Measurements from ENCODE around the gene PDCD1LG2. TPM values are rescaled to one million over a fixed set of nuclear protein-coding genes. Genes with fewer than 3 reads are reported as not detected.
A peak's percentile ranks its signal among the peaks of the same experiment; 100 is the strongest.
"Not testable (repeated sequence)": the region's sequence is repeated elsewhere in the genome, so short reads cannot be mapped to it uniquely, and the experiment has no call there.

PDCD1LG2 gene
- polyA plus RNA-seq (2011; rRNA removed) (31.5 TPM in 2 replicates), polyA minus RNA-seq (2011; rRNA and poly(A)+ RNA removed) (22.9 and 25.8 TPM in 2 replicates)

GRCh38 chr9:5510360-5510931, at the start of gene PDCD1LG2:
TSS of gene PDCD1LG2 (plus strand) at chr9:5510531. CDS start at chr9:5522547, 12,016 bp downstream.
- Histone ChIP-seq H3K4me3 (ENCODE audit: low read depth, low read length) (peak within 1 kb of the TSS; percentile 58), H3K27ac (ENCODE audit: low read depth, low read length) (peak within 1 kb of the TSS; percentile 94), H3K9me3 (ENCODE audit: control insufficient read depth, insufficient read depth, low read length) (no peaks in the 10 kb centered on the region), H3K27me3 (ENCODE audit: control insufficient read depth, insufficient read depth, low read length) (no peaks in the 10 kb centered on the region)
- ChIA-PET POLR2A (interaction anchor here (0.7 to 4.2 kb wide), 9 partner anchors 20 to 769 kb away, joined by 3 to 24 read pairs (median 8); partner anchors contain the start of genes AK3, CD274, PLGRKT and RIC1), CTCF (interaction anchor here (1.1 to 2.2 kb wide), 3 partner anchors 11 to 74 kb away, joined by 3 to 13 read pairs (median 3); partner anchors contain the start of gene CD274)
- no peak for TF ChIP-seq CTCF (IDR thresholded peaks at IDR 0.05; ENCODE audit: low read depth, low read length)
- peak; percentile 59 for DNase-seq (ENCODE audit: low read depth, low spot score)

- H3K4me3 ChIP-seq (ENCODE audit: low read depth, low read length); H3K27me3 ChIP-seq (ENCODE audit: control insufficient read depth, insufficient read depth, low read length); H3K9me3 ChIP-seq (ENCODE audit: control insufficient read depth, insufficient read depth, low read length); DNase-seq (ENCODE audit: low read depth, low spot score); POLR2A ChIA-PET; H3K27ac ChIP-seq (ENCODE audit: low read depth, low read length): not testable (repeated sequence)
- CTCF ChIA-PET, result interaction anchor here (0.6 to 4.6 kb wide), 2 partner anchors 15 to 125 kb away, joined by 3 to 22 read pairs; no protein-coding TSS in a partner anchor
Measured at GRCh38 chr9:5464831-5465330, 45.5 kb upstream of the PDCD1LG2 start.

DNA sequence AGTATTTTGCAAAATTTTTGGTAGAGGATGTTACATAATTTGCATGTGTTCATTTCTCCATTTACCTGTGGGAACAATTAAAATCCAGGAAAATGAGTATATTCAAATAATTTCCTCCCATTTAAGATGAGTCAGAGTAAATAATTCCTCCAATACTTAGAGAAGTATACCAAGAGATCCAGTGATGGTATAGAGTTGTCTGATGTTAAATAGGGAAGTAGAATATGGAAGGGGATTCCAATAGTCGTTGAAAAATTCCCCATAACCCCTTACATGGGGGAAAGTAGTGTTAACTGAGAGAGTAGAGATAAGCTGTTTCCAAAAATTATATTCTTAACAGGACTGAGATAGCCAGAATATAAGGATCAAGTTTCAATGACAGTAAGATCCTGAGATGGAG, 44.3 kb upstream of the PDCD1LG2 start:
- no peak for DNase-seq (ENCODE audit: low read depth, low spot score)
- Histone ChIP-seq H3K4me3 (ENCODE audit: low read depth, low read length) (no peak overlapping the region), H3K27ac (ENCODE audit: low read depth, low read length) (no peak overlapping the region), H3K27me3 (ENCODE audit: control insufficient read depth, insufficient read depth, low read length) (no peaks in the 10 kb centered on the region), H3K9me3 (ENCODE audit: control insufficient read depth, insufficient read depth, low read length) (no peaks in the 10 kb centered on the region)
- no peak for TF ChIP-seq CTCF (IDR thresholded peaks at IDR 0.05; ENCODE audit: low read depth, low read length)
- ChIA-PET POLR2A (no interaction called here), CTCF (interaction anchor here (4.6 kb wide), 1 partner anchor 124 kb away, joined by 22 read pairs; no protein-coding TSS in a partner anchor)

GRCh38 chr9:5466766-5467165, 43.6 kb upstream of the PDCD1LG2 start:
- no peak for TF ChIP-seq CTCF (IDR thresholded peaks at IDR 0.05; ENCODE audit: low read depth, low read length)
- DNase-seq (ENCODE audit: low read depth, low spot score), result no peak
- ChIA-PET CTCF (interaction anchor here (4.6 kb wide), 1 partner anchor 123 kb away, joined by 22 read pairs; no protein-coding TSS in a partner anchor), POLR2A (no interaction called here)
- Histone ChIP-seq H3K9me3 (ENCODE audit: control insufficient read depth, insufficient read depth, low read length) (no peaks in the 10 kb centered on the region), H3K27ac (ENCODE audit: low read depth, low read length) (no peak overlapping the region), H3K4me3 (ENCODE audit: low read depth, low read length) (no peak overlapping the region), H3K27me3 (ENCODE audit: control insufficient read depth, insufficient read depth, low read length) (no peaks in the 10 kb centered on the region)

- H3K27me3 ChIP-seq (ENCODE audit: control insufficient read depth, insufficient read depth, low read length), result no peaks in the 10 kb centered on the region
- no peak for TF ChIP-seq CTCF (IDR thresholded peaks at IDR 0.05; ENCODE audit: low read depth, low read length)
Measured at GRCh38 chr9:5468850-5469249, 41.5 kb upstream of the PDCD1LG2 start.

More at GRCh38 chr9:5468850-5469249, 41.5 kb upstream of the PDCD1LG2 start:
- ChIA-PET POLR2A (no interaction called here), CTCF (interaction anchor here (0.8 kb wide), 1 partner anchor 122 kb away, joined by 5 read pairs; no protein-coding TSS in a partner anchor)
- H3K4me3 ChIP-seq (ENCODE audit: low read depth, low read length), result no peak overlapping the region
- H3K9me3 ChIP-seq (ENCODE audit: control insufficient read depth, insufficient read depth, low read length), result no peaks in the 10 kb centered on the region
- H3K27ac ChIP-seq (ENCODE audit: low read depth, low read length), result no peak overlapping the region
- DNase-seq (ENCODE audit: low read depth, low spot score), result no peak
